Uterus (tissue), 4 donors: Measurements from ENCODE around the gene DNA2. TPM values are rescaled to one million over a fixed set of nuclear protein-coding genes. Genes with fewer than 3 reads are reported as not detected.
"Not testable (repeated sequence)": the region's sequence is repeated elsewhere in the genome, so short reads cannot be mapped to it uniquely, and the experiment has no call there.

Experiments
- DNase-seq, 2 donors: peaks; one replicate each; pipeline ENCODE4 v3.0.0-alpha.2; 2019 to 2020
- H3K27ac ChIP-seq, 2 donors: fragments of 200-600 bp; sonication (generic); 1 replicate in 1 of 2; 2 replicates in 1 of 2; pipeline ENCODE4 v1.5.1; 2016 to 2018
- H3K27me3 ChIP-seq, 2 donors: fragments of 200-600 bp; sonication (generic); one replicate each; pipeline ENCODE4 v1.5.1; 2018 to 2019; ENCODE audit warnings: control low read depth in 1 of 2
- H3K36me3 ChIP-seq, 2 donors: fragments of 200-600 bp; sonication (generic); one replicate each; pipeline ENCODE4 v1.5.1; 2019; ENCODE audit warnings: control low read depth in 1 of 2
- H3K4me1 ChIP-seq, 2 donors: fragments of 200-600 bp; sonication (generic); one replicate each; pipeline ENCODE4 v1.5.1; 2018 to 2019; ENCODE audit warnings: control low read depth in 1 of 2
- H3K4me3 ChIP-seq, 2 donors: fragments of 200-600 bp; sonication (generic); 1 replicate in 1 of 2; 2 replicates in 1 of 2; pipeline ENCODE4 v1.5.1; 2018 to 2019; ENCODE audit warnings: mild to moderate bottlenecking in 1 of 2
- H3K9me3 ChIP-seq, 2 donors: fragments of 200-600 bp; sonication (generic); one replicate each; pipeline ENCODE4 v1.5.1; 2019; ENCODE audit warnings: control low read depth in 1 of 2
- CTCF ChIP-seq, 4 experiments: fragments of 200-600 bp in 2 of 4; fragments of 450-650 bp in 2 of 4; sonication (generic) in 2 of 4; IDR thresholded peaks; one replicate each; pipeline ENCODE4 v1.5.1; 2016 to 2019; ENCODE audit warnings: antibody characterized with exemption in 4 of 4, mild to moderate bottlenecking in 2 of 4, moderate library complexity in 1 of 4
- POLR2A ChIP-seq, 2 donors: fragments of 450-650 bp; IDR thresholded peaks; one replicate each; pipeline ENCODE4 v1.6.1; 2016; ENCODE audit warnings: antibody characterized with exemption in 2 of 2, mild to moderate bottlenecking in 1 of 2, moderate library complexity in 1 of 2
- intact Hi-C: fragments of 100-400 bp; cut with DNase I; formaldehyde crosslinking; loops from one replicate; pipeline ENCODE4 v1.15.1; 2023; ENCODE audit warnings: low total_unique reads
- total RNA-seq, 4 donors: library from RNA; depleted of rRNA in 3 of 4; stranded (reverse); fragments of >200 nt in 3 of 4; gene quantifications; one replicate each; pipeline versions ENCODE4 v1.1.0 to v1.2.4, GENCODE V29; 2014 to 2023
- donor health status: DM: yes; HTN: yes; CAD: no.

DNA2 gene
- 10 to 100 TPM in 1 of 4 donors, 1 to 10 TPM in 1, under 1 TPM in 2; under 0.01 to 20.7 (median 3.7) TPM for total RNA-seq

GRCh38 chr10:68471586-68472408 is at the start of gene DNA2:
DNA2 (minus strand) TSS chr10:68471973; CDS start chr10:68471864, 109 bp downstream.
- no peaks in the 10 kb centered on the region for H3K36me3 ChIP-seq
- peak within 1 kb of the TSS; percentile 53 to 55 for H3K4me3 ChIP-seq
- no peak for TF ChIP-seq POLR2A (IDR thresholded peaks at IDR 0.05)
- H3K4me1 ChIP-seq: peaks cover 0 to 6% of the 10 kb centered on the region in 2 donors
- no peaks in the 10 kb centered on the region for H3K9me3 ChIP-seq
- DNase-seq: peak; percentile 38 to 60
- H3K27me3 ChIP-seq: no peaks in the 10 kb centered on the region
- peak within 1 kb of the TSS; percentile 60 to 63 for H3K27ac ChIP-seq
- intact Hi-C loops: no loop called here

- intact Hi-C loops, DNase-seq, H3K27me3 ChIP-seq, H3K36me3 ChIP-seq, H3K4me3 ChIP-seq, H3K4me1 ChIP-seq, H3K27ac ChIP-seq, H3K9me3 ChIP-seq: not testable (repeated sequence)
These were observed 46.8 kb upstream of the DNA2 start for GRCh38 chr10:68518609-68519008.

- no peak for TF ChIP-seq CTCF (IDR thresholded peaks at IDR 0.05)
- no peak for TF ChIP-seq POLR2A (IDR thresholded peaks at IDR 0.05)
- intact Hi-C loops: no loop called here
- DNase-seq: no peak
- Histone ChIP-seq H3K4me1 (no peaks in the 10 kb centered on the region), H3K9me3 (no peaks in the 10 kb centered on the region), H3K4me3 (no peak overlapping the region), H3K27me3 (no peaks in the 10 kb centered on the region), H3K27ac (no peak overlapping the region), H3K36me3 (no peaks in the 10 kb centered on the region)
These were observed 45.4 kb upstream of the DNA2 start for GRCh38 chr10:68517188-68517587.

GRCh38 chr10:68516766-68517165 is 45.0 kb upstream of the DNA2 start:
- H3K4me1 ChIP-seq: no peaks in the 10 kb centered on the region
- DNase-seq: no peak
- H3K36me3 ChIP-seq: no peaks in the 10 kb centered on the region
- H3K4me3 ChIP-seq: no peak overlapping the region
- no peaks in the 10 kb centered on the region for H3K27me3 ChIP-seq
- no peak for TF ChIP-seq POLR2A (IDR thresholded peaks at IDR 0.05)
- no peak for TF ChIP-seq CTCF (IDR thresholded peaks at IDR 0.05)
- no peaks in the 10 kb centered on the region for H3K9me3 ChIP-seq
- H3K27ac ChIP-seq: no peak overlapping the region
- intact Hi-C loops: no loop called here

- H3K4me3 ChIP-seq, H3K27ac ChIP-seq, DNase-seq, H3K9me3 ChIP-seq, intact Hi-C loops, H3K27me3 ChIP-seq, H3K36me3 ChIP-seq, H3K4me1 ChIP-seq: not testable (repeated sequence)
These were observed 44.4 kb upstream of the DNA2 start for GRCh38 chr10:68516216-68516615.

- no peaks in the 10 kb centered on the region for H3K36me3 ChIP-seq
- intact Hi-C loops: no loop called here
- no peaks in the 10 kb centered on the region for H3K27me3 ChIP-seq
- H3K27ac ChIP-seq: no peak overlapping the region
- TF ChIP-seq POLR2A (IDR thresholded peaks at IDR 0.05) (no peak), CTCF (IDR thresholded peaks at IDR 0.05) (no peak)
- DNase-seq: no peak
- no peak overlapping the region for H3K4me3 ChIP-seq
- no peaks in the 10 kb centered on the region for H3K4me1 ChIP-seq
- H3K9me3 ChIP-seq: no peaks in the 10 kb centered on the region
These were observed 36.3 kb upstream of the DNA2 start for GRCh38 chr10:68508090-68508489.
